Pons (tissue), 1 donor: ENCODE data around the gene PAN2.

Source experiments
- DNase-seq: peaks from one replicate; pipeline ENCODE4 v3.0.0-alpha.2; 2016; ENCODE audit warnings: low spot score

The PAN2 gene

DNA sequence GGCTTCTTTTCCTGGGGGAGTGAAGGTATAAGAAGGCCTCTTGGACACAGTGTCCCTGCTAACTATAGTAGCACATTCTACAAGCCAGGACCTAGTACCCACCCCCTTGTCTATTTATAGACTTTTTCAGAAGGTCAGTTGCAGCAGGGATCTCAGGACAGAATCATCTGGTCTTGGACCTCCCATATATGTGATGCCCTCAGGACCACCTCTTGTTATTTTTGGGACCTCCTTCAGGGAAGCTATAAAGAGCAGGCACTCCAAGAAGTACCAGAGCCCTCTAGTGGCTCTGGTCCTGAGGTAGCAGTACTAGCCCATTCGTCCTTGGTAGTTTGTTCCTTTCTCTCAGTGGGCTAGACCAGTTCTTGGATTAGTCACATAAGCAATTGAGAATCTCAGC lies 62.8 kb downstream of the PAN2 start:
- no peak for DNase-seq

DNA sequence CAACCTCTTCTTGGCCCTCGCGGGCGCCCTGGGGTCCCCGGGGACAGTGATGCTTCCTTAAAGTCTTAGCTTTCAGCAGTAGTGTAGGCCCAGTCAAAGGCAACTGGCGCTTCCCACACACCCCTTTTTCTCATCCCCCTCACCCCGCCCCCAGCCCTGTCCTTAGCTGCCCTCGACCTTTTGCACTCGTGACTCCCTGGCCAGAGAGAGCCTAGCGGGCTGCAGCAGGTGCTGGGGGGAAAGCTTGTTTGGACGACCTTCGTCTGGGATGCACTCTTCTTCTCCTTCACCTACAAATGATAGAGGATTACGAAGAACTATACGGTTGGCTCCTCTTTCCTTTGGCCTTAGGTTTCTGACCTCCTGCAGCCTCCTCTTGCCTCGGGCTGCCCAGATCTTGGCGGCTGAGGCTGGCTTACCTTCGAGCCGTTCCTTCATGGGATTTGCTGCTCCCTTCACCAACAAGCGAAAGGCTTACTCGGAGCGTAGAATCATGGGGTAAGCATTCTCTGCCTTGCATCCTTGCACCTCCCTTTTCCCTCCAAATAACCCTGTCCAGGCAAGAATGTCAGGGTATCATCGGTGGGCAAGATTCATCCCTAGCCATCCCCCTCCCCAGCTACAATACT lies 66.2 kb downstream of the PAN2 start:
- DNase-seq, result no peak

DNA sequence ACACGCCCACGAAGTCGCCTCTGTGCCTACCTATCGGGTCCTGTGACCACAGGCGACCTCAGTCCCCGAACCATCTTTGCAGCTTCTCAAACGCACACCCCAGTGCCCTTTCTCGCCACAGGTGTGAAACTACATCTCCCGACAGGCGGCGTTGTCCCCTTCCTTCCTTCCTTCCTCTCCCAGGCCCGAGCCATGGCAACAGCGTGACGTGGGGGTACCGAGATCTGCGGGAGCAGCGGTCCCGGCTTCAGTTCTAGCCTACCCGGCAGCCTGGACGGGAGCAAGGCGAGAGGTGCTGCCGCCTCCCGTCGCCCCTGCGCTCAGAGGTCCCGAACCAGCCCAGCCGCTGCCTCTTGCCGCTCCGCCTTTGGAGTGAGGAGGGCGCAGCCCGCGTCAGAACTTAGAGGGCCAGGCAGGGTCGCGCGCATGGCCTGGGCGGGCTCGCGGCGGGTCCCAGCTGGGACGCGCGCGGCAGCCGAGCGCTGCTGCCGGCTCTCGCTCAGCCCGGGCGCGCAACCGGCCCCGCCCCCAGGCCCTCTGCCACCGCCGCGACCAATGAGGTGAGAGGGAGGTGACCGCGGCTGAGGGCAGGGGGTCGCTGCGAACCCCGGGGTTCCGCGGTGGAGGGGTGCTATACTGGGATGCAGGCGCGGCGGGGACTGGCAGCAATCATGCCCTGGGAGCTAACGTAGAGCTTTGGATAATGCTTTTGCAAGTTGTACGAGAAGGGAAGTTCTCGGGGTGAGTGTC lies 66.9 kb downstream of the PAN2 start, which contains the start of gene COQ10A:
Gene COQ10A, plus strand, starts transcription at position 250 of the 750 bp plus-strand sequence. Its CDS starts 177 bp downstream, at position 427.
- DNase-seq, result peak; percentile 85
